OCI-LY7 (cell line): ENCODE results near the gene PIAS4. TPM values are rescaled to one million over a fixed set of nuclear protein-coding genes. Genes with fewer than 3 reads are reported as not detected.

ENCODE experiments used
- BruUV-seq: library from RNA; stranded (reverse); fragments of 400-500 nt; replicated peaks from 2 replicates; lab custom pipeline; 2021; lab: Mats Ljungman, UMichigan
- CTCF ChIA-PET: fragments of 300-600 bp; sonication (Branson Sonifier 250); formaldehyde crosslinking; loops from one replicate; lab custom pipeline; 2022; ENCODE audit warnings: antibody characterized with exemption; ENCODE audit not compliant: unreplicated experiment; lab: Charles Lee
- POLR2A ChIA-PET: fragments of 300-600 bp; sonication (Branson Sonifier 250); formaldehyde crosslinking; loops from one replicate; lab custom pipeline; 2022; ENCODE audit warnings: antibody characterized with exemption; lab: Charles Lee
- DNase-seq: peaks from one replicate; pipeline ENCODE4 v3.0.0-alpha.2; 2015; ENCODE audit warnings: low spot score
- H2AFZ ChIP-seq: fragments of 200-600 bp; sonication (generic), shearing (Covaris generic); 2 replicates; pipeline ENCODE4 v1.6.1; 2014; ENCODE audit warnings: mild to moderate bottlenecking, antibody characterized with exemption, low read length, moderate library complexity
- H3K27ac ChIP-seq: fragments of 200-600 bp; sonication (generic); 2 replicates; pipeline ENCODE4 v1.5.1; 2014; ENCODE audit warnings: mixed run types, low read depth, mild to moderate bottlenecking, moderate library complexity, low read length, inconsistent platforms; ENCODE audit not compliant: poor library complexity, severe bottlenecking
- H3K36me3 ChIP-seq: fragments of 200-600 bp; sonication (generic); 2 replicates; pipeline ENCODE4 v1.6.1; 2014; ENCODE audit warnings: mild to moderate bottlenecking, antibody characterized with exemption, low read length, moderate library complexity, mixed read lengths; ENCODE audit not compliant: insufficient read depth
- H3K4me1 ChIP-seq: fragments of 200-600 bp; sonication (generic); 2 replicates; pipeline ENCODE4 v1.5.1; 2014; ENCODE audit warnings: mild to moderate bottlenecking, low read length; ENCODE audit not compliant: insufficient read depth, poor library complexity, severe bottlenecking
- H3K4me2 ChIP-seq: fragments of 200-600 bp; sonication (generic); 2 replicates; pipeline ENCODE4 v1.6.1; 2014; ENCODE audit warnings: mild to moderate bottlenecking, low read length
- H3K4me3 ChIP-seq: fragments of 200-600 bp; sonication (generic); 2 replicates; pipeline ENCODE4 v1.5.1; 2014; ENCODE audit warnings: mild to moderate bottlenecking, low read depth, low read length; ENCODE audit not compliant: poor library complexity, severe bottlenecking
- H3K79me2 ChIP-seq: fragments of 200-600 bp; sonication (generic); 2 replicates; pipeline ENCODE4 v1.6.1; 2016; ENCODE audit warnings: low read depth, mild to moderate bottlenecking, low read length, moderate library complexity, mixed read lengths; ENCODE audit not compliant: insufficient read depth
- H3K9me2 ChIP-seq: fragments of 200-600 bp; sonication (generic); 2 replicates; pipeline ENCODE4 v1.6.1; 2016; ENCODE audit warnings: mild to moderate bottlenecking, low read length, mixed read lengths; ENCODE audit not compliant: insufficient read depth
- H3K9me3 ChIP-seq: fragments of 200-600 bp; sonication (generic); 2 replicates; pipeline ENCODE4 v1.6.1; 2014; ENCODE audit warnings: mild to moderate bottlenecking, mixed run types, low read length, mixed read lengths
- H4K20me1 ChIP-seq: fragments of 200-600 bp; sonication (generic); 2 replicates; pipeline ENCODE4 v1.6.1; 2014; ENCODE audit warnings: mild to moderate bottlenecking, antibody characterized with exemption, low read length, moderate library complexity, mixed read lengths; ENCODE audit not compliant: insufficient read depth
- CTCF ChIP-seq: fragments of 200-600 bp; sonication (generic); conservative IDR thresholded peaks from 2 replicates; pipeline ENCODE4 v1.5.1; 2014; ENCODE audit warnings: mild to moderate bottlenecking, antibody characterized with exemption, low read length, moderate library complexity, mixed read lengths
- EZH2phosphoT487 ChIP-seq: fragments of 200-600 bp; sonication (generic); IDR thresholded peaks from 2 replicates; pipeline ENCODE4 v1.6.1; 2018; ENCODE audit warnings: low read depth, borderline replicate concordance, mild to moderate bottlenecking, mixed run types, antibody characterized with exemption, low read length, moderate library complexity, mixed read lengths
- intact Hi-C: fragments of 100-400 bp; cut with micrococcal nuclease; formaldehyde crosslinking; loops from one replicate; pipeline ENCODE4 v1.10.0; 2022; ENCODE audit not compliant: unreplicated experiment
- total RNA-seq, 2 experiments: library from RNA; depleted of rRNA in 1 of 2; stranded (reverse); fragments of >200 nt in 1 of 2; shearing (Covaris generic) in 1 of 2; gene quantifications; 2 replicates each; pipeline ENCODE4 v1.2.3, GENCODE V29; 2014 to 2022

The PIAS4 gene
- total RNA-seq, 2 experiments from 2014 or later, result 25.3 to 35.0 TPM

- DNase-seq, result no peak
Measured at GRCh38 chr19:3976495-3977241, 30.9 kb upstream of the PIAS4 start.

DNA sequence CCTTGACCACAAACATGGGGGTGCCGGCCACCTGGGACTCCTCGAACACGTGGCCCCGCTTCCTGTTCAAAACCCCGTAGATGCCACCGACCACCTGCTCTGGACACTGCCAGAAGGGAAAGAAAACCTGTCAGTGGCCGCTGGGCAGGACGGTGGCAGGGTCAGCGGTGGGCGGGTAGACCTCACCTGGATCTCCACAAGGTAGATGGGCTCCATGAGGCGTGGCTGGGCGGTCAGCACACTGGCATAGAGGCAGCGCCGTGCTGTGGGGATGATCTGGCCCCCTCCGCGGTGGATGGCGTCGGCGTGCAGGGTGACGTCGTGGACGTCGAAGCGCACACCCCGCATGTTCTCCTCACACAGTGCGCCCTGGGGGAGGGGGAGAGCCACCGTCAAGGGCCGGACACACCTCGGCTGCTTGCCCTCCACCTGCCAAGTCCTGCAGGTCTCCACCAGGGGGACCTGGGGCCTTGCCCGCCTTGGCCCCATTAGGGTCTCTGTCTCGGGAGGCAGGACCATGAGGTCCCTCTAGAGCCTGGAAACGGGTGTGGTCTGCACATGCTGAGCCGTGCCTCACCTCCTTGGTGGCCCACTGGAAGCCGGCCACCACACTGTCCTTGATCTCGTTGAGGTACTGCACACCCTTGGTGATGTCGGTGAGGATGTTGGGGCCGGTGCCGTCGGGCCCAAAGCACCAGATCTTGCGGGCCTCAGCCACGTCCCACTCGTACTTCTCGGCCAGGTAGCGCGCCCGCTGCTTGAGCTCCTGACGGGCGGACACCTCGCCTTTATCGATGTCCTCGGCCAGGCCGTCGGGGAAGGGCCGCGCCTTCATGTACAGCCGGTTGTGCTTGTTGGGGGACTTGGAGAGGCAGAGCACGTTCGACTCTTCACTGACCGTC lies 30.0 kb upstream of the PIAS4 start:
- ChIA-PET CTCF (no interaction called here), POLR2A (interaction anchor here (1.1 kb wide), 1 partner anchor 8 kb away, joined by 3 read pairs; the partner anchor contains the start of gene EEF2)
- Histone ChIP-seq H3K9me2 (no peaks in the 10 kb centered on the region), H3K4me2 (no peak overlapping the region), H3K27ac (no peak overlapping the region), H4K20me1 (peaks cover 35% of the 10 kb centered on the region), H3K4me1 (no peaks in the 10 kb centered on the region), H3K79me2 (peaks cover 35% of the 10 kb centered on the region), H3K4me3 (no peak overlapping the region), H2AFZ (no peak overlapping the region), H3K36me3 (peaks cover 80% of the 10 kb centered on the region), H3K9me3 (no peaks in the 10 kb centered on the region)
- no TSS peak for BruUV-seq
- intact Hi-C loops, result no loop called here
- no peak for TF ChIP-seq CTCF
- TF ChIP-seq EZH2phosphoT487, result no peak
- DNase-seq, result no peak

More at GRCh38 chr19:3976495-3977241, 30.9 kb upstream of the PIAS4 start:
- intact Hi-C loops, result no loop called here
- CTCF ChIA-PET, result no interaction called here
- H3K27ac ChIP-seq, result no peak overlapping the region
- POLR2A ChIA-PET, result interaction anchor here (1.1 kb wide), 1 partner anchor 9 kb away, joined by 3 read pairs; the partner anchor contains the start of gene EEF2
- no peak for TF ChIP-seq CTCF
- TF ChIP-seq EZH2phosphoT487, result no peak
- H2AFZ ChIP-seq, result no peak overlapping the region
- H3K9me3 ChIP-seq, result no peaks in the 10 kb centered on the region
- BruUV-seq, result no TSS peak
- H3K4me1 ChIP-seq, result peaks cover 7% of the 10 kb centered on the region
- H4K20me1 ChIP-seq, result peaks cover 27% of the 10 kb centered on the region
- H3K9me2 ChIP-seq, result no peaks in the 10 kb centered on the region
- H3K79me2 ChIP-seq, result peaks cover 27% of the 10 kb centered on the region
- H3K4me3 ChIP-seq, result no peak overlapping the region
- peaks cover 75% of the 10 kb centered on the region for H3K36me3 ChIP-seq
- no peak overlapping the region for H3K4me2 ChIP-seq
